H1 (cell line): Measurements from ENCODE around the gene CAMTA2.

Source experiments
- CREB1 ChIP-seq: IDR thresholded peaks from 2 replicates; pipeline ENCODE4 v1.6.1; 2012; ENCODE audit warnings: inconsistent platforms
- CTCF ChIP-seq, 3 experiments: IDR thresholded peaks; 1 replicate in 2 of 3; 2 replicates in 1 of 3; pipeline versions ENCODE4 v1.5.1 to v1.6.1; 2011; ENCODE audit warnings: low read length in 3 of 3, mild to moderate bottlenecking in 3 of 3, inconsistent platforms in 2 of 3, low read depth in 1 of 3, moderate library complexity in 1 of 3; ENCODE audit not compliant: insufficient read depth in 1 of 3; ENCODE audit errors: control extremely low read depth in 1 of 3
- MAX ChIP-seq: IDR thresholded peaks from 2 replicates; pipeline ENCODE4 v1.6.1; 2012; ENCODE audit warnings: inconsistent platforms
- POLR2A ChIP-seq, 2 experiments: IDR thresholded peaks; 1 replicate in 1 of 2; 2 replicates in 1 of 2; pipeline ENCODE4 v1.6.1; 2011; ENCODE audit warnings: low read depth in 2 of 2, low read length in 2 of 2, mild to moderate bottlenecking in 2 of 2; ENCODE audit errors: control extremely low read depth in 1 of 2
- POLR2AphosphoS5 ChIP-seq: IDR thresholded peaks from 2 replicates; pipeline ENCODE4 v1.6.1; 2011; ENCODE audit warnings: low read depth, low read length
- RAD21 ChIP-seq, 2 experiments: IDR thresholded peaks in 1 of 2; conservative IDR thresholded peaks in 1 of 2; 2 replicates each; pipeline ENCODE4 v1.6.1; 2011; ENCODE audit warnings: low read depth in 2 of 2, low read length in 2 of 2, improper control_type of control experiment in 1 of 2, inconsistent platforms in 1 of 2, mild to moderate bottlenecking in 1 of 2, moderate library complexity in 1 of 2
- SUZ12 ChIP-seq: fragments of 200-600 bp; sonication (generic); IDR thresholded peaks from 2 replicates; pipeline ENCODE4 v1.6.1; 2012; ENCODE audit warnings: mild to moderate bottlenecking, inconsistent platforms, low read length, moderate library complexity, mixed read lengths

- TF ChIP-seq RAD21 (IDR thresholded peaks at IDR 0.05 in 1 of 2, conservative IDR thresholded peaks at IDR 0.05 in 1 of 2; ENCODE audit: low read depth in 2 of 2, low read length in 2 of 2) (no peak), POLR2AphosphoS5 (no peak), CTCF (IDR thresholded peaks at IDR 0.05; ENCODE audit: control extremely low read depth in 1 of 3, insufficient read depth in 1 of 3, low read depth in 1 of 3, low read length in 3 of 3) (no peak), MAX (no peak), SUZ12 (no peak), CREB1 (no peak), POLR2A (IDR thresholded peaks at IDR 0.05; ENCODE audit: control extremely low read depth in 1 of 2, low read depth in 2 of 2, low read length in 2 of 2) (no peak)
Observed at GRCh38 chr17:4987767-4988567, 492 bp upstream of the CAMTA2 start.
